Activated CD4-positive, alpha-beta T cell treated with anti-CD3 and anti-CD28 coated beads for 36 hours (primary cell): ENCODE measurements around the gene PALM3. TPM values are rescaled to one million over a fixed set of nuclear protein-coding genes. Genes with fewer than 3 reads are reported as not detected.

ENCODE experiments used
- ATAC-seq: fragments of 200-7000 bp; cut with Tn5 transposase; one replicate; pipeline ENCODE4 v1.10.0; 2021; ENCODE audit warnings: mild to moderate bottlenecking, moderate library complexity
- CTCF ChIA-PET: fragments of 350-600 bp; sonication (Branson Sonifier 250); formaldehyde crosslinking; loops from one replicate; lab custom pipeline; 2021; ENCODE audit warnings: antibody characterized with exemption; lab: Charles Lee
- POLR2A ChIA-PET: fragments of 350-600 bp; sonication (Branson Sonifier 250); formaldehyde crosslinking; loops from one replicate; lab custom pipeline; 2021; ENCODE audit warnings: antibody characterized with exemption, inconsistent platforms; lab: Charles Lee
- DNase-seq: peaks from one replicate; pipeline ENCODE4 v3.0.0-alpha.2; 2020
- H3K27ac Mint-ChIP-seq: one replicate; pipeline ENCODE4 v1.8.0; 2021; ENCODE audit warnings: mixed read lengths
- H3K27me3 Mint-ChIP-seq: one replicate; pipeline ENCODE4 v1.8.0; 2021; ENCODE audit warnings: mixed read lengths
- H3K36me3 Mint-ChIP-seq: one replicate; pipeline ENCODE4 v1.8.0; 2021; ENCODE audit warnings: low read depth, mixed read lengths
- H3K4me1 Mint-ChIP-seq: one replicate; pipeline ENCODE4 v1.8.0; 2021; ENCODE audit warnings: mixed read lengths
- H3K4me3 Mint-ChIP-seq: one replicate; pipeline ENCODE4 v1.8.0; 2021; ENCODE audit warnings: mild to moderate bottlenecking, moderate library complexity, mixed read lengths
- H3K9me3 Mint-ChIP-seq: one replicate; pipeline ENCODE4 v1.8.0; 2021; ENCODE audit warnings: low read depth, mixed read lengths
- intact Hi-C, 2 experiments: fragments of 100-400 bp; cut with DNase I in 1 of 2; cut with micrococcal nuclease in 1 of 2; formaldehyde crosslinking; loops; one replicate each; pipeline versions ENCODE4 v1.14.2 to v1.15.1; 2022 to 2024; cut with DNase I, micrococcal nuclease
- total RNA-seq, 2 experiments: library from RNA; stranded (reverse); gene quantifications; one replicate each; pipeline ENCODE4 v1.2.3, GENCODE V29; 2021

The PALM3 gene
- total RNA-seq, 2 experiments from 2014 or later = 0.16 TPM; not detected in 1

DNA sequence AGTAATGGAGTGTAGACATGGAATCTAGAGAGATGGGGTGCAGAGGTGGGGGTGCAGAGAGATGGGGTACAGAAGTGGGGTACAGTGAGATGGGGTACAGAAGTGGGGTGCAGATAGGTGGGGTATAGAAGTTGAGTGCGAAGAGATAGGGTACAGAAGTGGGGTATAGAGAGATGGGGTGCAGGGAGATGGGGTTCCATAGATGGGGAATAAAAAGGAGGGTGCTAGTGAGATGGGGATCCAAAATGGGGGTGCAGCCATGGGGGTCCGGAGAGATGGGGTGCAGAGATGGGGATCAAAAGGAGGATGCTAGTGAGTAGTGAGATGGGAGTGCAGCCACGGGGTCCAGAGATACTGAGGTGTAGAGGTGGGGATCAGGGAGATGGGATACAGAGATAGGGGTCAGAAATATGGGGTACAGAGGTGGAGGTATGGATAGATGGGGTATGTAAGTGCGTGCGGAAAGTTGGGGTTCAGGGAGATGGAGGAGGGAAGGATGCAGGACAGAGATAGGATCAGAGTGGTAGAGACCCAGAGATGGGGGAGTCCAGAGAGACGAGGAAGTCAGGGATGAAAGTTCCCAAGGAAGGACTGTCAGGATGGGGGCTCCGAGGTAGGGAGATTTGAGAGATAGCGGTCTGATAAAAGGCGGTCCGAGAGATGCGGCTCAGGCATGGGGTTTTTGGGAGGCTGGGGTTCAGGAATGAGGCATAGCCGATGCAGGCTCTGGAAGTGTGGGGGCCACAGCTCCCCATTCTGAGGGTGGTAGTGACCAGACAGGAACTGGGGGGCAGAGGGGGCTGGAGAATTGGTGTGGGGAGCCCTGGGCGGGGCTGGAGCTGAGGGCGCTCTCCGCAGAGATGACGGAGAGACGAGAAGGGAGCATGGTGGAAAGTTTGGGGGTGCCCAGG is 3.4 kb downstream of the PALM3 start:
- POLR2A ChIA-PET = interaction anchor here (0.7 to 1.0 kb wide), 2 partner anchors 9 to 171 kb away, joined by 3 read pairs; no protein-coding TSS in a partner anchor
- peak overlapping the region; percentile 50 for H3K4me3 Mint-ChIP-seq

GRCh38 chr19:14056741-14057356 is 5.0 kb downstream of the PALM3 start:
- ChIA-PET POLR2A (interaction anchor here (0.7 kb wide), 1 partner anchor 223 kb away, joined by 3 read pairs; no protein-coding TSS in a partner anchor), CTCF (interaction anchor here (1.8 to 4.8 kb wide), 4 partner anchors 9 to 177 kb away, joined by 4 to 35 read pairs (median 8); partner anchors contain the start of genes IL27RA and MISP3)
- peaks cover 4% of the 10 kb centered on the region for H3K9me3 Mint-ChIP-seq
- intact Hi-C loops = loop anchor here in 1 of 2 experiments (5.0 kb wide), 1 partner anchor 175 kb away; no protein-coding TSS in a partner anchor
- ATAC-seq (no peak), DNase-seq (no peak)
- H3K27me3 Mint-ChIP-seq = peaks cover 31% of the 10 kb centered on the region
- peaks cover 16% of the 10 kb centered on the region for H3K4me1 Mint-ChIP-seq
- peaks cover 13% of the 10 kb centered on the region for H3K36me3 Mint-ChIP-seq
- no peak overlapping the region for H3K27ac Mint-ChIP-seq
- H3K4me3 Mint-ChIP-seq = no peak overlapping the region

More for the DNA sequence above, 3.4 kb downstream of the PALM3 start:
- intact Hi-C loops = loop anchor here in 1 of 2 experiments (5.0 kb wide), 1 partner anchor 176 kb away; no protein-coding TSS in a partner anchor
- ATAC-seq (no peak), DNase-seq (no peak)
- H3K4me1 Mint-ChIP-seq = peaks cover 16% of the 10 kb centered on the region
- no peaks in the 10 kb centered on the region for H3K9me3 Mint-ChIP-seq
- CTCF ChIA-PET = interaction anchor here (0.6 to 4.8 kb wide), 18 partner anchors 8 to 310 kb away, joined by 3 to 49 read pairs (median 4); partner anchors contain the start of genes ASF1B, IL27RA and MISP3
- H3K27ac Mint-ChIP-seq = no peak overlapping the region
- H3K36me3 Mint-ChIP-seq = no peaks in the 10 kb centered on the region
- peaks cover 31% of the 10 kb centered on the region for H3K27me3 Mint-ChIP-seq

GRCh38 chr19:14056069-14056666 is 5.7 kb downstream of the PALM3 start:
- H3K36me3 Mint-ChIP-seq = peaks cover 17% of the 10 kb centered on the region
- POLR2A ChIA-PET = interaction anchor here (0.6 kb wide), 1 partner anchor 132 kb away, joined by 3 read pairs; no protein-coding TSS in a partner anchor
- intact Hi-C loops = loop anchor here in 1 of 2 experiments (5.0 kb wide), 1 partner anchor 174 kb away; no protein-coding TSS in a partner anchor

DNA sequence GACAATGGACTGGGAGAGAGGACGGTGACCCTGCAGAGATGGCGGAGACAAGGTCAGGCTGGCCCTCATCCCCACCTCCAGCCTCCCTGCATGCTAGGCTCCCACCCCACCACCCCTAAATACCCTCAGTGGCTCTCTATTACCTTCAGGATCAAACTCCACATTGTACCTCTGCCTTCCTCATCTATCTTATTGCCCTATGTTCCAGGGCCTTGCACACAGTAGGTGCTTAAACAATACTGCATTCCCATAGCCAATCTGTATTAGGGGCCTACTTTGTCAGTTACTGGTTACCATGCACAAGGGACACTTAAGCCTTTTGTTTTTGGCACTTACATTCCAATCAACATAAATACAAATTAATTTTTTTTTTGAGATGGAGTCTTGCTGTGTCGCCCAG is 6.5 kb downstream of the PALM3 start:
- ATAC-seq (no peak), DNase-seq (no peak)
- ChIA-PET POLR2A (interaction anchor here (0.6 kb wide), 1 partner anchor 131 kb away, joined by 3 read pairs; no protein-coding TSS in a partner anchor), CTCF (interaction anchor here (2.8 kb wide), 1 partner anchor 23 kb away, joined by 6 read pairs; the partner anchor contains the start of gene IL27RA)
- no peak overlapping the region for H3K27ac Mint-ChIP-seq
- H3K9me3 Mint-ChIP-seq = peaks cover 4% of the 10 kb centered on the region
- peaks cover 16% of the 10 kb centered on the region for H3K4me1 Mint-ChIP-seq
- intact Hi-C loops = loop anchor here in 1 of 2 experiments (5.0 kb wide), 1 partner anchor 173 kb away; no protein-coding TSS in a partner anchor
- peaks cover 24% of the 10 kb centered on the region for H3K36me3 Mint-ChIP-seq
- H3K4me3 Mint-ChIP-seq = no peak overlapping the region
- peaks cover 25% of the 10 kb centered on the region for H3K27me3 Mint-ChIP-seq

More at GRCh38 chr19:14056069-14056666, 5.7 kb downstream of the PALM3 start:
- H3K4me3 Mint-ChIP-seq = no peak overlapping the region
- CTCF ChIA-PET = interaction anchor here (0.5 to 2.8 kb wide), 4 partner anchors 10 to 177 kb away, joined by 3 to 9 read pairs (median 5); partner anchors contain the start of genes IL27RA and MISP3
- ATAC-seq = no peak
- no peak for DNase-seq
- H3K27me3 Mint-ChIP-seq = peaks cover 27% of the 10 kb centered on the region
- no peak overlapping the region for H3K27ac Mint-ChIP-seq
- peaks cover 4% of the 10 kb centered on the region for H3K9me3 Mint-ChIP-seq
- H3K4me1 Mint-ChIP-seq = peaks cover 16% of the 10 kb centered on the region

DNA sequence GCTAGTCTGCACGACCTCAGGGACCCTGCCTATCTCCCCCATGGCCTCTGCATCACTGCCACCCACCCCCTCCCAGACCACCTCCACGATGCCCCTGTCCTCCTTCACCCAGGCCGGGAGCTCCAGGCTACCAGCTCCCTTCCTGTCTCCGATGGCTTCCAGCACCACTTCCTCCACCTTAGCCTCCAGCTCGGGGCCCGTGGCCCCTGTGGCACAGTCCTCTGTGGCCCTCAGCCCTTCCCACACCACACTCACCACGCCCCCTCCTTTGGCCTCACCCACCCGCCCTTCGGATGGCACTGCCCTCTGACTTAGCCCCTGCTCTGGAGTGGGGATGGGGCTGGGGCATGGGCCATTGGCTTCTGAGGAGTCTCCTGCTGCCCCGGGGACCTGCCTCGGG is 7.2 kb downstream of the PALM3 start:
- CTCF ChIA-PET = no interaction called here
- no peak for ATAC-seq

DNA sequence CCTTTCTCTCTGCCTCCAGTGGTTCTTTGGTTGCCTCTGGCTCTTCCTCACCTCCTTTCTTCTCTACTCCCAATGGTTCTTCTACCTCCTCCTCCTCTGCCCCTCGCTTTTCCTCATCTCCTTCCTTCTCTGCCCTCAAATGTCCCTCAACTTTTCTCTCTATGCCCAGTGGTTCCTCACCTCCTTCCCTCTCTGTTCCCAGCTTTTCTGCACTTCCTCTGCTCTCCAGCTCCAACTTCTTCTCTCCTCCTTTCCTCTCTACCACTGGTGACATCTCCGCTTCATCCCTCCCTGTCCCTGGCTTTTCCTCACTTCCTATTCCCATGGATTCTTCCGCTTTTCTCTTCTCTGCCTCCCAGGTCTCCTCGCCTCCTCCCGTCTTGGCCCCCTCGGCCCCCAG is 7.8 kb downstream of the PALM3 start:
- H3K27me3 Mint-ChIP-seq = peaks cover 17% of the 10 kb centered on the region
- DNase-seq = no peak
- H3K36me3 Mint-ChIP-seq = peaks cover 31% of the 10 kb centered on the region
- intact Hi-C loops = no loop called here
- peaks cover 4% of the 10 kb centered on the region for H3K9me3 Mint-ChIP-seq
- CTCF ChIA-PET = no interaction called here
- H3K27ac Mint-ChIP-seq = no peak overlapping the region
- POLR2A ChIA-PET = no interaction called here
- no peak for ATAC-seq
- H3K4me1 Mint-ChIP-seq = peaks cover 16% of the 10 kb centered on the region
- H3K4me3 Mint-ChIP-seq = no peak overlapping the region

More for the DNA sequence above, 7.2 kb downstream of the PALM3 start:
- Mint-ChIP-seq H3K27me3 (peaks cover 19% of the 10 kb centered on the region), H3K27ac (no peak overlapping the region), H3K4me3 (no peak overlapping the region), H3K4me1 (peaks cover 16% of the 10 kb centered on the region), H3K36me3 (peaks cover 30% of the 10 kb centered on the region), H3K9me3 (peaks cover 4% of the 10 kb centered on the region)
- intact Hi-C loops = loop anchor here in 1 of 2 experiments (5.0 kb wide), 1 partner anchor 172 kb away; no protein-coding TSS in a partner anchor
- DNase-seq = no peak
- POLR2A ChIA-PET = no interaction called here

DNA sequence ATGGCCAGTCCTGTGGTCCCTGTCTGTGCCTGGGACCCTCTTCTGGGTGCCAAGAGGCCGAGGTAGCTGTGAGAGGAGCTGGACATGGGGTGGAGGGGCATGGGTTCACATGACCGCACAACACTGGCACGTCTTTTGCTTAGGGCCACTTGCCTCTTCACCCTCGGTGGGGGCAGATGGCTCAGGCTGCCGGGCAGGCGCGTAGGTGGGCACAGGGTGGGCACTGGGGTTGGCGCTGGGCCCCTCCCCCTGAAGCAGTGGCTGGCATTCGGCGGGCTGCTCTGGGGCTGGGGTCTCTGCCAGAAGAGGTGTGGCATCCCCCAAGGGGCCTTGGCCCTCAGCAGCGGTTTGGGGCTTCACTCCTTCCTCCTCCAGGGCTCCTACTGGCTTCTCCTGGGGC is 8.4 kb downstream of the PALM3 start:
- intact Hi-C loops = no loop called here
- ATAC-seq = no peak
- Mint-ChIP-seq H3K4me3 (no peak overlapping the region), H3K36me3 (peaks cover 37% of the 10 kb centered on the region), H3K27me3 (peaks cover 11% of the 10 kb centered on the region), H3K9me3 (peaks cover 4% of the 10 kb centered on the region), H3K4me1 (peaks cover 10% of the 10 kb centered on the region), H3K27ac (no peak overlapping the region)
- POLR2A ChIA-PET = no interaction called here
- CTCF ChIA-PET = interaction anchor here (0.6 to 1.4 kb wide), 4 partner anchors 11 to 172 kb away, joined by 3 to 6 read pairs (median 3); no protein-coding TSS in a partner anchor
- no peak for DNase-seq

GRCh38 chr19:14053032-14053431 is 8.8 kb downstream of the PALM3 start:
- DNase-seq (no peak), ATAC-seq (no peak)
- Mint-ChIP-seq H3K4me3 (no peak overlapping the region), H3K36me3 (peaks cover 41% of the 10 kb centered on the region), H3K27me3 (peaks cover 6% of the 10 kb centered on the region), H3K4me1 (peaks cover 9% of the 10 kb centered on the region), H3K27ac (no peak overlapping the region), H3K9me3 (peaks cover 4% of the 10 kb centered on the region)
- intact Hi-C loops = no loop called here
- ChIA-PET CTCF (interaction anchor here (0.6 to 1.4 kb wide), 5 partner anchors 8 to 171 kb away, joined by 3 to 6 read pairs (median 3); no protein-coding TSS in a partner anchor), POLR2A (no interaction called here)

DNA sequence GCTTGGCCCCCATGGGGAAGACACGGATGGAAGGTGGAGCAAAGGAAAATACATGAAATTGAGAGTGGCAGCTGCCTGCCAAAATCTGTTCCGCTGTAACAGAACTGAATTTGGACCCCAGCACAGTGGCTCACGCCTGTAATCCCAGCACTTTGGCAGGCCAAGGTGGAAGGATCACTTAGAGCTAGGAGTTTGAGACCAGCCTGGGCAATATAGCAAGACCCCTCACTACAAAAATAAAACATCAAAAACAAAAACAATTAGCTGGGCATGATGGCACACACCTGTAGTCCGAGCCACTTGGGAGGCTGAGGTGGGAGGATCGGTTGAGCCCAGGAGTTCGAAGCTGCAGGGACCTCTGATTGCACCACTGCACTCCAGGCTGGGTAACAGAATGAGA is 9.4 kb downstream of the PALM3 start:
- Mint-ChIP-seq H3K4me1 (peaks cover 4% of the 10 kb centered on the region), H3K36me3 (peaks cover 41% of the 10 kb centered on the region), H3K4me3 (no peak overlapping the region), H3K27ac (no peak overlapping the region), H3K9me3 (peaks cover 4% of the 10 kb centered on the region), H3K27me3 (peaks cover 4% of the 10 kb centered on the region)
- ATAC-seq (no peak), DNase-seq (no peak)
- ChIA-PET CTCF (interaction anchor here (0.5 to 1.4 kb wide), 6 partner anchors 9 to 171 kb away, joined by 3 to 6 read pairs (median 3); partner anchors contain the start of gene DCAF15), POLR2A (no interaction called here)
- intact Hi-C loops = no loop called here

GRCh38 chr19:14051980-14052379 is 9.9 kb downstream of the PALM3 start:
- H3K4me3 Mint-ChIP-seq = no peak overlapping the region
- peaks cover 3% of the 10 kb centered on the region for H3K27me3 Mint-ChIP-seq
- peaks cover 4% of the 10 kb centered on the region for H3K9me3 Mint-ChIP-seq
- CTCF ChIA-PET = interaction anchor here (0.6 to 1.4 kb wide), 4 partner anchors 9 to 100 kb away, joined by 3 to 6 read pairs (median 4); partner anchors contain the start of gene DCAF15
- peaks cover 43% of the 10 kb centered on the region for H3K36me3 Mint-ChIP-seq
- H3K27ac Mint-ChIP-seq = no peak overlapping the region
- ATAC-seq (no peak), DNase-seq (no peak)
- peaks cover 4% of the 10 kb centered on the region for H3K4me1 Mint-ChIP-seq
- intact Hi-C loops = no loop called here
- POLR2A ChIA-PET = no interaction called here
